ENCODE data around the gene ITGAE.
"Not testable (repeated sequence)": the region's sequence is repeated elsewhere in the genome, so short reads cannot be mapped to it uniquely, and the experiment has no call there.

ITGAE gene

GRCh38 chr17:3710951-3711383, 90.0 kb downstream of the ITGAE start:
- WGBS, 2 experiments (ENCODE audit: insufficient coverage in 2 of 2) = 65 to 80% methylated on average over 3 of the region's 5 CpGs
- H3K27ac ChIP-seq (ENCODE audit: low read depth, low read length, severe bottlenecking) = peak overlapping the region; percentile 59
- H3K4me1 ChIP-seq (ENCODE audit: control insufficient read depth, insufficient read depth, low read length, poor library complexity, severe bottlenecking) = no peaks in the 10 kb centered on the region
- no peaks in the 10 kb centered on the region for H3K9me3 ChIP-seq (ENCODE audit: control insufficient read depth, low read length)
- peaks cover 32% of the 10 kb centered on the region for H3K36me3 ChIP-seq (ENCODE audit: control insufficient read depth, insufficient read depth, low read length)
- H3K4me3 ChIP-seq (ENCODE audit: extremely low read depth, insufficient read depth, low read length, poor library complexity, severe bottlenecking) = no peak overlapping the region

DNA sequence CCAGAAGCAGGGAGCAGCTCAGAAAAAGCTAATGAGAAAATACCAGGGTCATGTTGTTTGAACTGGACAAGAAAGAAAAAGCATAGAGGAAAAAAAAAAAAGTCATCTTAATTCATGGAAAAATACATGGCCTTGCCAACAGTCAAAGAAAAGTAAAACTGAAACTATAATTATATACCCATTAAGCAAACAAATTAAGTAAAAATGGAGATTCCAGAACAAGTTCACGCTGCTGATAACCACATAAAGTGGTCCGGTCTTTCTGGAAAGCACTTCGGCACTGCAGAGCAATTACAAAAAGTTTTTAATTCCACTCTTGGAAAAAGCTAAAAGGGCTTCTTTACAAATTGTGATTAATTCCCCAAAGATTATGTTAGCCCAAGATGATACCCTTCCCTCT, 92.6 kb downstream of the ITGAE start:
- 94 to 100% methylated on average over 3 of the region's 3 CpGs for WGBS, 2 experiments (ENCODE audit: insufficient coverage in 2 of 2)
- no peak overlapping the region for H3K4me3 ChIP-seq (ENCODE audit: extremely low read depth, insufficient read depth, low read length, poor library complexity, severe bottlenecking)
- H3K9me3 ChIP-seq (ENCODE audit: control insufficient read depth, low read length) = no peaks in the 10 kb centered on the region
- H3K4me1 ChIP-seq (ENCODE audit: control insufficient read depth, insufficient read depth, low read length, poor library complexity, severe bottlenecking) = no peaks in the 10 kb centered on the region
- H3K36me3 ChIP-seq (ENCODE audit: control insufficient read depth, insufficient read depth, low read length) = peaks cover 18% of the 10 kb centered on the region
- no peak overlapping the region for H3K27ac ChIP-seq (ENCODE audit: low read depth, low read length, severe bottlenecking)

DNA sequence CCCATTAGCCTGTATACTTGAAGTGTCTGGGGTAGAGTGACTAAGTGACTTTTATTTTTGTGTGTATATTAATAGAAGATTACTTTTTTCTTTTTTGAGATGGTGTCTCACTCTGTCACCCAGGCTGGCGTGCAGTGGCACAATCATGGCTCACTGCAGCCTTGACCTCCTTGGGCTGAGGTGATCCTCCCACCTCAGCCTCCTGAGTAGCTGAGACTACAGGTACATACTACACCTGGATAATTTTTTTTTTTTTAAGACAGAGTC, 95.3 kb downstream of the ITGAE start:
- 75 to 100% methylated on average over 1 of the region's 1 CpG for WGBS, 2 experiments (ENCODE audit: insufficient coverage in 2 of 2)

DNA sequence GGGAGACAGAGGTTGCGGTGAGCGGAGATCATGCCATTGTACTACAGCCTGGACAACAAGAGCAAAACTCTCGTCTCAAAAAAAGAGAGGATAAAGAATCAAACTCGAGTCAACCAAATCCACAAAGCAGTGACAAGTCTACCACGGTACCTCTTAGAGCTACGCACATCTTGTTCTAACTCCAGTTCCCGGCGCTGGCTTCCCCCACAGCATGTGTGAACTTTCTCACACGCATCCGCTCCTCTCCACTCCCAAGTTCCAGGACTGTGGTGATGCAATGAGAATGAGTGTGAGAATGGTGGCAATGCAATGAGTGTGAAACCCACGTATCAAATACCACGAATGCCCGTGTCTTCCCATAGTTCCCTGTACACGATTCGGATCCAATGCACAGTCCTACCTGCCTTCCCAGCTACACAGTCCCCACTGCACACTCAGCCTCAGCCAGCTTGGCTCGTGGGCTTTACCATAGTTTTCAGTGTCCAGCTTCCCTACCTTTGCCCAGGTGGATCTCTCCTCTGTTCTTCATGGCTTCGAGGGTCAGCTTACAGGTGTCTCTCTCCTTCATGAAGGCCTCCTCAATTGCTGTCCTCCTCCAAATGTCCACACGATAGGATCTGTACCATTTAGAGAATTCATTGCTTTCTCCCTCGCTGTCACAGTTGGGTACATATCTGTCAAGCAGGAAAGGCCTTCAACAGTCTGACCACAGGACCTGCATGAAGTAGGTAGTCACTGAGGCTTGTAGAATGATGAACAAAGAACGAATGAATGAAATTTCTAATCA, 95.9 kb downstream of the ITGAE start:
- Histone ChIP-seq H3K9me3 (ENCODE audit: control insufficient read depth, low read length) (no peaks in the 10 kb centered on the region), H3K36me3 (ENCODE audit: control insufficient read depth, insufficient read depth, low read length) (no peaks in the 10 kb centered on the region), H3K27ac (ENCODE audit: low read depth, low read length, severe bottlenecking) (no peak overlapping the region), H3K4me1 (ENCODE audit: control insufficient read depth, insufficient read depth, low read length, poor library complexity, severe bottlenecking) (no peaks in the 10 kb centered on the region), H3K4me3 (ENCODE audit: extremely low read depth, insufficient read depth, low read length, poor library complexity, severe bottlenecking) (no peak overlapping the region)
- WGBS, 2 experiments (ENCODE audit: insufficient coverage in 2 of 2) = 83 to 88% methylated on average over 16 of the region's 20 CpGs

More for the DNA sequence above, 95.3 kb downstream of the ITGAE start:
- H3K9me3 ChIP-seq (ENCODE audit: control insufficient read depth, low read length); H3K4me1 ChIP-seq (ENCODE audit: control insufficient read depth, insufficient read depth, low read length, poor library complexity, severe bottlenecking); H3K4me3 ChIP-seq (ENCODE audit: extremely low read depth, insufficient read depth, low read length, poor library complexity, severe bottlenecking); H3K36me3 ChIP-seq (ENCODE audit: control insufficient read depth, insufficient read depth, low read length); H3K27ac ChIP-seq (ENCODE audit: low read depth, low read length, severe bottlenecking): not testable (repeated sequence)

GRCh38 chr17:3702041-3702539, 98.9 kb downstream of the ITGAE start:
- not testable (repeated sequence) for H3K4me3 ChIP-seq (ENCODE audit: extremely low read depth, insufficient read depth, low read length, poor library complexity, severe bottlenecking); H3K36me3 ChIP-seq (ENCODE audit: control insufficient read depth, insufficient read depth, low read length); H3K27ac ChIP-seq (ENCODE audit: low read depth, low read length, severe bottlenecking); H3K4me1 ChIP-seq (ENCODE audit: control insufficient read depth, insufficient read depth, low read length, poor library complexity, severe bottlenecking); H3K9me3 ChIP-seq (ENCODE audit: control insufficient read depth, low read length)
- WGBS, 2 experiments (ENCODE audit: insufficient coverage in 2 of 2) = 88 to 94% methylated on average over 3 to 7 of the region's 7 CpGs

DNA sequence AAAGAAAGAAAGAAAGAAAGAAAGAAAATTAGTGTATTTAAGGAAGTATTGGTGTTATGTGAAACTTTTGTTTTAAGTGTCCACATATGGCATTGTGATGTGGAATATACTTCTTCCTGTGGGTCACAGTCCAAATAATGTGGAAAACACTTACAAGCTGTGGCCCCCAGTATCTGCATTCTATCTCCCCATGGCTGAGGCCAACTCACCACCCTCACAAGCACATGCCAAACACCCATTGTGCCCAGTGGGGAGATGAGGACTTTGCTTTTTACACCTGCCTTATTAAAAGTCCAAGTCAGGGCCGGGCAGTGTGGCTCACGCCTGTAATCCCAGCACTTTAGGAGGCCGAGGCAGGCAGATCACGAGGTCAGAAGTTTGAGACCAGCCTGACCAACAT, 101.0 kb downstream of the ITGAE start:
- no peak overlapping the region for H3K4me3 ChIP-seq (ENCODE audit: extremely low read depth, insufficient read depth, low read length, poor library complexity, severe bottlenecking)
- no peaks in the 10 kb centered on the region for H3K36me3 ChIP-seq (ENCODE audit: control insufficient read depth, insufficient read depth, low read length)
- 93 to 96% methylated on average over 3 to 4 of the region's 4 CpGs for WGBS, 2 experiments (ENCODE audit: insufficient coverage in 2 of 2)
- H3K9me3 ChIP-seq (ENCODE audit: control insufficient read depth, low read length) = peaks cover 8% of the 10 kb centered on the region
- no peak overlapping the region for H3K27ac ChIP-seq (ENCODE audit: low read depth, low read length, severe bottlenecking)
- H3K4me1 ChIP-seq (ENCODE audit: control insufficient read depth, insufficient read depth, low read length, poor library complexity, severe bottlenecking) = peaks cover 8% of the 10 kb centered on the region

DNA sequence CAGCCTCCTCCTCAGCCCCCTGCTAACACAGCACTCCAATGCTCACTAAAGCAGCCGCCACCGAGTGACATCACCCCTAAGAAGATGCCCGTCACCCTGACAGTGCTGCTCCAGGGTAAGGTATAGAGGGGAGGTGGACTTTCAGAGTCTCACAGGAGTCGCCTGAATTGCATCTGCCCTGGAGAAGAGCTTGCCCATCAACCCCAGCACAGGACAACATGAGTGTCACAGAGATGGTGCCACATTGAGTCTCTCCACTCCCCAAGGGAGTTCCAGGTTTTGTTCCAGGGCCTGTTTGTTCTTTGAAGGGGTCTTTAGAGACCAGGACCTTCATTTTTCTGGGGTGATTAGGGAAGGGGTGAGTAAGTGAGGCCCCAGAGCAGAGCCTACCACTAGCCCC, 102.8 kb downstream of the ITGAE start:
- 93 to 100% methylated on average over 1 to 2 of the region's 4 CpGs for WGBS, 2 experiments (ENCODE audit: insufficient coverage in 2 of 2)
- Histone ChIP-seq H3K4me1 (ENCODE audit: control insufficient read depth, insufficient read depth, low read length, poor library complexity, severe bottlenecking) (peaks cover 8% of the 10 kb centered on the region), H3K9me3 (ENCODE audit: control insufficient read depth, low read length) (peaks cover 8% of the 10 kb centered on the region), H3K27ac (ENCODE audit: low read depth, low read length, severe bottlenecking) (no peak overlapping the region), H3K36me3 (ENCODE audit: control insufficient read depth, insufficient read depth, low read length) (no peaks in the 10 kb centered on the region), H3K4me3 (ENCODE audit: extremely low read depth, insufficient read depth, low read length, poor library complexity, severe bottlenecking) (no peak overlapping the region)

DNA sequence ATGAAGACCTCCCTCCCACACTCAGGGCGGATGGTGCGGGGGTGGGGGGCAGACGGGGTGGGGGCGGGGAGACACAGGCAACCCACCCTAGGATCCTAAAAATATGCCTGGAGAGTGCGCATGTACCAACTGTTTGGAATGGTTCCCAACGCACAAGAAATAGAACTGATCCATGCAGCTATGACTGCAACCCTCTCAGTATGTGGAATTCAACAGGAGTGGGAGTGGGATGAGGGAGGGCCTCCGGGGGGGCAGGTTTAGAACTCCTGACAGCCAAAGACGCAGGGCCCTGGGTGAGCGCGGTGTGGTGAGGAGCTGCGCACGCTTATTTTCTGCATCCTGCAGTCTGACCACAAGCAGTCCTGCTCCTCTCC, 103.9 kb downstream of the ITGAE start:
- Histone ChIP-seq H3K9me3 (ENCODE audit: control insufficient read depth, low read length) (peaks cover 8% of the 10 kb centered on the region), H3K27ac (ENCODE audit: low read depth, low read length, severe bottlenecking) (no peak overlapping the region)
- WGBS, 2 experiments (ENCODE audit: insufficient coverage in 2 of 2) = 69 to 89% methylated on average over 9 to 10 of the region's 12 CpGs

GRCh38 chr17:3695723-3696411, 105.1 kb downstream of the ITGAE start, which contains the start of gene P2RX5:
Gene P2RX5 (minus strand): TSS chr17:3696155. CDS start chr17:3696005, 150 bp downstream.
- peak within 1 kb of the TSS; percentile 36 for H3K4me3 ChIP-seq (ENCODE audit: extremely low read depth, insufficient read depth, low read length, poor library complexity, severe bottlenecking)

More for the DNA sequence above, 103.9 kb downstream of the ITGAE start:
- Histone ChIP-seq H3K4me3 (ENCODE audit: extremely low read depth, insufficient read depth, low read length, poor library complexity, severe bottlenecking) (no peak overlapping the region), H3K4me1 (ENCODE audit: control insufficient read depth, insufficient read depth, low read length, poor library complexity, severe bottlenecking) (peaks cover 8% of the 10 kb centered on the region), H3K36me3 (ENCODE audit: control insufficient read depth, insufficient read depth, low read length) (no peaks in the 10 kb centered on the region)

GRCh38 chr17:3695129-3695722, 105.8 kb downstream of the ITGAE start:
- Histone ChIP-seq H3K4me3 (ENCODE audit: extremely low read depth, insufficient read depth, low read length, poor library complexity, severe bottlenecking) (peak overlapping the region; percentile 36), H3K27ac (ENCODE audit: low read depth, low read length, severe bottlenecking) (no peak overlapping the region), H3K4me1 (ENCODE audit: control insufficient read depth, insufficient read depth, low read length, poor library complexity, severe bottlenecking) (peaks cover 8% of the 10 kb centered on the region), H3K36me3 (ENCODE audit: control insufficient read depth, insufficient read depth, low read length) (no peaks in the 10 kb centered on the region), H3K9me3 (ENCODE audit: control insufficient read depth, low read length) (peaks cover 8% of the 10 kb centered on the region)
- WGBS, 2 experiments (ENCODE audit: insufficient coverage in 2 of 2) = 19 to 32% methylated on average over 9 to 13 of the region's 17 CpGs

More at GRCh38 chr17:3695723-3696411, 105.1 kb downstream of the ITGAE start, which contains the start of gene P2RX5:
- Histone ChIP-seq H3K4me1 (ENCODE audit: control insufficient read depth, insufficient read depth, low read length, poor library complexity, severe bottlenecking) (peaks cover 8% of the 10 kb centered on the region), H3K9me3 (ENCODE audit: control insufficient read depth, low read length) (peaks cover 8% of the 10 kb centered on the region), H3K27ac (ENCODE audit: low read depth, low read length, severe bottlenecking) (no peak within 1 kb of the TSS), H3K36me3 (ENCODE audit: control insufficient read depth, insufficient read depth, low read length) (no peaks in the 10 kb centered on the region)
- 1% methylated on average over 40 to 50 of the region's 65 CpGs for WGBS, 2 experiments (ENCODE audit: insufficient coverage in 2 of 2)
